Body of pancreas (tissue), 4 donors: ENCODE results near the gene PAGE2.

Experiments
- CTCF ChIP-seq, 7 experiments: fragments of 450-650 bp in 4 of 7; fragments of 200-600 bp in 3 of 7; sonication (generic) in 3 of 7; IDR thresholded peaks; one replicate each; pipeline ENCODE4 v1.5.1; 2016 to 2019; ENCODE audit warnings: antibody characterized with exemption in 7 of 7
- POLR2A ChIP-seq, 3 donors: fragments of 450-650 bp; IDR thresholded peaks; one replicate each; pipeline ENCODE4 v1.6.1; 2016; ENCODE audit warnings: antibody characterized with exemption in 3 of 3, mild to moderate bottlenecking in 2 of 3

- TF ChIP-seq CTCF (IDR thresholded peaks at IDR 0.05) (no peak), POLR2A (IDR thresholded peaks at IDR 0.05) (no peak)
These were observed 18.4 kb downstream of the PAGE2 start for GRCh38 chrX:55107262-55107661.
